ENCODE data around the gene NF2. TPM values are rescaled to one million over a fixed set of nuclear protein-coding genes. Genes with fewer than 3 reads are reported as not detected.

Gene NF2
- total RNA-seq, 3 donors from 2014 or later = 21.1 to 36.1 (median 31.8) TPM

DNA sequence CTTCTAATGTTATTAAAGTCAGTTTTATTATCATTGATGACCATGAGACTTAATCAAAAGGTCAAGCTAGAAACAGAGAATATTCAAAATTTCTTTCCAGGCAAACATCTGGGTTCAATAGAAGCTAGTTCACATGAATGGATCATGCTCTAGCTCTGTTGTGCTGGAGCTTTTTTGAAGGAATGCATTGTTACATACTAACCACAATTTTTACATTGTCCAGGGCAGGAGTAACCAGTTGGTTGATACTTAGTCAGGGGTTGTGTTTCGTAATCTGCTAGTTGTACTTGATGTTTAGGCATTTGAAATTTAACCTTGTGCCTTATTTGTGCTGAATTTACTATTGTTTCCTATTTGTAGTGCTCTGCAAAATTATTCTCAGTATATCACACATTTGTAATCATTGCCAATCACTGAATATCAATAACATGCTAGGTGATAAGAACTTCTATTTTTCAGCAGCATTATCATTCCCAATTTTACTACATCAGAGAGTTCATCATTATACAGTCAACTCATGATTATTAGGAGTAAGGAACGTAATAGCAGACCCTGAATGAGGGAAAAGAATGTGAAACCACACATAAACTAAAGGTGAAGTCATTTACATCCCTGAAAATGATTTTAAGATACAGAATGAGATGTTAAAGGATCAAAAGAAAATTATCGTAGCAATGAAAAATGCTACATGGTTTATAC, 23.2 kb downstream of the NF2 start:
- TF ChIP-seq POLR2A (IDR thresholded peaks at IDR 0.05) (no peak), POLR2AphosphoS5 (IDR thresholded peaks at IDR 0.05) (peak in 1 of 3 donors; percentile 26)
- Histone ChIP-seq H3K27me3 (no peaks in the 10 kb centered on the region), H3K4me3 (no peak overlapping the region), H3K27ac (peak overlapping the region in 1 of 2 donors; percentile 50), H3K36me3 (no peaks in the 10 kb centered on the region), H3K4me1 (peaks cover 4 to 28% of the 10 kb centered on the region in 2 donors), H3K9me3 (no peaks in the 10 kb centered on the region)
- DNase-seq (ENCODE audit: low spot score in 2 of 2) = no peak
- intact Hi-C loops (cut with DNase I; ENCODE audit: low total_unique reads) = no loop called here

GRCh38 chr22:29627196-29627535, 23.7 kb downstream of the NF2 start:
- Histone ChIP-seq H3K27ac (peak overlapping the region in 1 of 2 donors; percentile 50), H3K27me3 (no peaks in the 10 kb centered on the region), H3K4me1 (peaks cover 4 to 23% of the 10 kb centered on the region in 2 donors), H3K9me3 (no peaks in the 10 kb centered on the region), H3K4me3 (no peak overlapping the region), H3K36me3 (no peaks in the 10 kb centered on the region)
- no peak for TF ChIP-seq CTCF (IDR thresholded peaks at IDR 0.05)
- no peak for TF ChIP-seq POLR2A (IDR thresholded peaks at IDR 0.05)
- TF ChIP-seq POLR2AphosphoS5 (IDR thresholded peaks at IDR 0.05) = no peak
- intact Hi-C loops (cut with DNase I; ENCODE audit: low total_unique reads) = no loop called here
- no peak for DNase-seq (ENCODE audit: low spot score in 2 of 2)

GRCh38 chr22:29628996-29629902, 25.8 kb downstream of the NF2 start:
- H3K4me1 ChIP-seq = peaks cover 4 to 18% of the 10 kb centered on the region in 2 donors
- no peaks in the 10 kb centered on the region for H3K27me3 ChIP-seq
- intact Hi-C loops (cut with DNase I; ENCODE audit: low total_unique reads) = no loop called here
- no peak overlapping the region for H3K27ac ChIP-seq
- no peaks in the 10 kb centered on the region for H3K9me3 ChIP-seq
- DNase-seq (ENCODE audit: low spot score in 2 of 2) = no peak
- H3K4me3 ChIP-seq = no peak overlapping the region
- H3K36me3 ChIP-seq = no peaks in the 10 kb centered on the region
- TF ChIP-seq CTCF (IDR thresholded peaks at IDR 0.05) (no peak), POLR2A (IDR thresholded peaks at IDR 0.05) (no peak), POLR2AphosphoS5 (IDR thresholded peaks at IDR 0.05) (no peak)

- no peaks in the 10 kb centered on the region for H3K9me3 ChIP-seq
- H3K4me1 ChIP-seq = peaks cover 4 to 18% of the 10 kb centered on the region in 2 donors
- intact Hi-C loops (cut with DNase I; ENCODE audit: low total_unique reads) = no loop called here
- no peak for DNase-seq (ENCODE audit: low spot score in 2 of 2)
- H3K36me3 ChIP-seq = no peaks in the 10 kb centered on the region
- no peak overlapping the region for H3K4me3 ChIP-seq
- H3K27me3 ChIP-seq = no peaks in the 10 kb centered on the region
- H3K27ac ChIP-seq = no peak overlapping the region
- TF ChIP-seq CTCF (IDR thresholded peaks at IDR 0.05) (no peak), POLR2A (IDR thresholded peaks at IDR 0.05) (no peak), POLR2AphosphoS5 (IDR thresholded peaks at IDR 0.05) (no peak)
Observed at GRCh38 chr22:29629903-29630516, 26.6 kb downstream of the NF2 start.

DNA sequence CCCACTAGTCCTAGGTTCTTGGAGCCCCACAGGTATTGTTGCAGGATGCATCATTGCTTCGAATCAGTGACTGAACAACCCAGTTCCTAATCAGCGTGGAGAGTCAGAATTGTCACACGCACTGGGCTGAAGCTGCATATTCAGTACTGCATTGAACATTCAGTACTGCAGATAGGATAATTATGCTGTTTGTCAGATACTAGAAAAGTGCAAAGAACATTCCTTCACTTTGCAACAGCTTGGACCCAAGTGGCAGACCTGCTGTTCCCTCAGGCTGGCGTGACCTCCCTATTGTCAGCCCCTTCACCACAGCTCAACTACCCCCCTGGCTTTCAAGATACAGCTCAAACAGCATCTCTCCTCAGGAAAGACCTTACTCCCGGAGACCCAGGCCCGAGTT, 27.6 kb downstream of the NF2 start:
- Histone ChIP-seq H3K4me1 (peaks cover 4 to 14% of the 10 kb centered on the region in 2 donors), H3K27me3 (no peaks in the 10 kb centered on the region), H3K27ac (no peak overlapping the region), H3K4me3 (no peak overlapping the region), H3K36me3 (no peaks in the 10 kb centered on the region), H3K9me3 (no peaks in the 10 kb centered on the region)
- intact Hi-C loops (cut with DNase I; ENCODE audit: low total_unique reads) = no loop called here
- no peak for DNase-seq (ENCODE audit: low spot score in 2 of 2)
- TF ChIP-seq POLR2AphosphoS5 (IDR thresholded peaks at IDR 0.05) (no peak), POLR2A (IDR thresholded peaks at IDR 0.05) (no peak), CTCF (IDR thresholded peaks at IDR 0.05) (no peak)

Measured in breast epithelium (tissue), 4 donors.